GM12874 (cell line): Measurements from ENCODE around the gene DOCK3.

Source experiments
- TF ChIP-seq, protein P1 (sequence below): IDR thresholded peaks from 2 replicates; pipeline ENCODE4 v1.5.1; 2011; ENCODE audit warnings: low read depth, mild to moderate bottlenecking, control low read depth, low read length, moderate library complexity; ENCODE audit not compliant: insufficient read depth

The DOCK3 gene

DNA sequence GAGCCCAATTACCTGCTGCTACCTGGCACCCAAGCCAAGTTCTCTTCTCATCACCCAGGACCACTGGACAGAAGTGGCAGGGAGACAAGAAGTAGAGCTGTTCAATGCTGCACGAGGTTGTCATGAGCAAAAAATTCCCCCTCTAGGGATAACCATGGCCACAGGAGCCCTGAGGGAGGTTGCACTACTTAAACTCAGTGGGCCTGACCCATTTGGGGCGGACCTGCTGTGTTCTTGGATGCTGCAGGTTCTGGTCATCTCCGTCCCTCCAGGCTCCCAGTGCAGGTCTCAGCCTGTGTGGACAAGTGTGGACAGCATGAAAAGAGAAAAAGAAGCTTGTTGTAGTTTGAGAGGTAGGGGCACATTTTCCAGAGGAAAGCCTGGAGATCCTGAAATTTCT is 684.3 kb downstream of the DOCK3 start:
- TF ChIP-seq, protein P1, sequence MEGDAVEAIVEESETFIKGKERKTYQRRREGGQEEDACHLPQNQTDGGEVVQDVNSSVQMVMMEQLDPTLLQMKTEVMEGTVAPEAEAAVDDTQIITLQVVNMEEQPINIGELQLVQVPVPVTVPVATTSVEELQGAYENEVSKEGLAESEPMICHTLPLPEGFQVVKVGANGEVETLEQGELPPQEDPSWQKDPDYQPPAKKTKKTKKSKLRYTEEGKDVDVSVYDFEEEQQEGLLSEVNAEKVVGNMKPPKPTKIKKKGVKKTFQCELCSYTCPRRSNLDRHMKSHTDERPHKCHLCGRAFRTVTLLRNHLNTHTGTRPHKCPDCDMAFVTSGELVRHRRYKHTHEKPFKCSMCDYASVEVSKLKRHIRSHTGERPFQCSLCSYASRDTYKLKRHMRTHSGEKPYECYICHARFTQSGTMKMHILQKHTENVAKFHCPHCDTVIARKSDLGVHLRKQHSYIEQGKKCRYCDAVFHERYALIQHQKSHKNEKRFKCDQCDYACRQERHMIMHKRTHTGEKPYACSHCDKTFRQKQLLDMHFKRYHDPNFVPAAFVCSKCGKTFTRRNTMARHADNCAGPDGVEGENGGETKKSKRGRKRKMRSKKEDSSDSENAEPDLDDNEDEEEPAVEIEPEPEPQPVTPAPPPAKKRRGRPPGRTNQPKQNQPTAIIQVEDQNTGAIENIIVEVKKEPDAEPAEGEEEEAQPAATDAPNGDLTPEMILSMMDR = no peak

DNA sequence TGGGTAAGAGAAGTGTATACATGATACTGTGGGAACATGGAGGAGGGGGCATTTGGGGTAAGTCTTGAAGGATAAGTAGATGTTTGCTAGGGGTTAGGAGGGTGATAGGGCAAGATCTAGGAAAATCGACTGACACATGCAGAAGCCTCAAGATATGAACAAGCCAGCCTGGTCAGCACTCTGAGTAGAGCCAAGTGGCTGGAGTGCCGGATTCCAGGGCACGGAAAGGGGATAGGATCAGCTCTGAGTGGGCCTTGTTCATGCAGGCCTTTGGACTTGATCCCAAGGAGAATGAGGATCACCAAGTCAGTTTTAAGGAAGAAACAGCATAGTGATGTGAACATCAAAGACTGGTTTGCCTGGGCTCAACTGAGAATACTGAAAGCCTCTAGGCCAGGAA is 686.1 kb downstream of the DOCK3 start:
- TF ChIP-seq, protein P1 = no peak

DNA sequence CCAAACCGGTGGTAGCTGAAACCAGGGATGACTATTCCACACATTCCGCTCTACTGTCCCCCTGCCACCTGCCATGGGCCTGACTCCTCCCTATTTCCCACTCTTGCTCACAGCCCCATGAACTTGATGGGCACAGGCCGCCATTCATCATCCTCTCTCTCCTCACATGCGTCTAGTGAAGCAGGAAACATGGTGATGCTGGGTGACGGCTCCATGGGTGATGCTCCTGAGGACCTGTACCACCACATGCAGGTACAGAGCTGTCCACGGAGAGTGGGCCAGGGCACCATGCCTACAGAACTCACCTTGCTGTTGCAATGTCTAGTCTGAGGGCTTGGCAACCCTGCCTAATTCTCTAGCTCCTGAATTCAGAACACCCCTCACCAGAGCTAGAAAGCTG is 687.0 kb downstream of the DOCK3 start:
- TF ChIP-seq, protein P1 = no peak

DNA sequence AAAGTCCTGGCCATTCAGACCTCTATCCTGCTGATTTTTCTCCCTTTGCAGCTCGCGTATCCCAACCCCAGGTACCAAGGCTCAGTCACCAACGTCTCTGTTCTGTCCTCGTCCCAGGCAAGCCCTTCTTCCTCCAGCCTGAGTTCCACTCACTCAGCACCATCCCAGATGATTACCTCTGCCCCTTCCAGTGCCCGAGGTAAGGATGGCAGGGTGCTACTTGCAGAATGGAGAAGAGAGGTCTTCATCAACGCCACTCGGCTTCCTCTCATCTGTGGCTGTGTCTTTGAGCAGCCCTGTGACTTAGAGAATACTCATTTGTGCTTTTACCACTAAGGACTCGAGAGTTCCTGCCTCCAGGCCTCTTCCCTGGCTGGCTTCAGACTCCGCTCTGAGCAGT is 687.7 kb downstream of the DOCK3 start:
- TF ChIP-seq, protein P1 = no peak

DNA sequence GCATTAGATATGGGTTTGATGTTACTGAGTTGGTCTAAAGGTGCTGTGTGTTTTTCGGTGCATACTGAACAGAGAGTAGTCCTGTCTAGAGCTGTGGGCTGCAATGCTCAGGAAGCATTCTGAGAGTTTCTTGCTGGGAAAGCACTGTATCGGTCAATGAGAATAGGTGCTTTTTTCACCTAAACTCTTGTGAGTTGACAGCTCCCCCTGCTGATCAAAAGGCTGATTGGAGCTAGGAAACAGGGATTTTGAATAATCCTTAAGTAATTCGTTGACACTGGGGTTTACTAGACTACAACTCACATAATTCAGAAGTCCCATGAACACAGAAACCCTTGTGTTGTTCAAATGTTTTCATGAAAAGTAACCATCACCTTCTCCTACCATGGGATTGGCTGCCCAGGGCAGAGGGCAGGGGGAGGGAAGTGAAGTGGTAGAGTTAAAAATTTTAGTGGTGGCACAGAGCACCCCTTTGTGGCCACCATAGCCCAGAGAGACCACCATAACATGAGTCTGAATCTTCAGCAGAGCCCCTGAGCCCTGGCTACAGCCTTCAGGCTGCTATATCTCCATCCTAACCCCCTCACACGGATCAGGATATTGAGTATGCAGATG is 697.3 kb downstream of the DOCK3 start:
- TF ChIP-seq, protein P1 = peak; percentile 51

DNA sequence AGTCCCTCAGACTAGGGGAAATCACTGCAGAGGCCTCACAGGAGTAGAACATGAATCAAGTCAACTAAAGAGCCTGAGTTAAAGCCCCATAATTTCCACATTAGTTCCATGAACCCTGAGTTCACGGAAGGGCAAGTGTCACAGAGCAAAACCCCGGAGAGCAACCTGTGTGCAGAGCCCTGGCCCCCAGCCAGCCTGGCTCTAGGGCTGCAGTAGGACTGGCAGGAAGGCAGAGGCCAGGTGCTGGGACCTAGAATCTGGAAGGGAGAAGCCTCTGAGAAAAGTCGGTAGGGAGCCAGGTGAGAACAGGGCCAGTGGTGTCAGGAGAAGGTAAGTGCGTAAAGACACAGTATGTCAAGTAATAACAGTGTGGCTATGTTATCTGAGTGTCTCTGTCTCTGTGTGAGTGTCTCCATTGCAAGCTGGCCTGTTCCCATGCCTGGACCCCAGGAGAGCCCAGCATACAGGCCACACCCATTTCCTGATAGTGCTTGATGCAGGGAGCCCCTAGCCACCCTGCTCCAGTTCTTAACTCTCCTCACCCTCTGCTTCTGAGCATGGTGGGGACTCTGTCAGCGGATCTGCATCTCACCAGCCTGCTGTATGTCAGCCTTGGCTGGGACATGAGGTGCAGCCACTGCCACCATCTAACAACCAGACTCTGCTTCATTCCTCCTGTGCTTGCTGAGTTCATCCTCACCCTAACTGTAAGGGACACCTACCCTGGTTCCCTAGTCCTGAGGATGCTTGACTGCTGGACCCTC is 699.1 kb downstream of the DOCK3 start:
- TF ChIP-seq, protein P1 = no peak

DNA sequence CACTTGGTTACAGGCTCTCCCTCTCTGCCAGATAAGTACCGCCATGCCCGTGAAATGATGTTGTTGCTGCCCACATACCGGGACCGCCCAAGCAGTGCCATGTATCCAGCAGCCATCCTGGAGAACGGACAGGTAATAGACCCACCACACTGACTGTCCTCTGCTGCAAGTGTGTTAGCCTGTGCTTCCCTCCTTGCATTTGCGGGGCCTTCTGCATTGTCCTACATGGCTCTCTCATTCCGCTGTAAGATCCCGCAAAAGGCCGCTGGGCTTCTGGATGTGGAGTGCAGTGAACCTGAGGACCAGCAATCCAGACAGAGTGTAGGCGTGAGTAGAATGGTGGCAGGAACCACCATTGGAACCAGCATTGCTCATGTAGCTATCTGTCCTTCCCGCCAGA is 699.7 kb downstream of the DOCK3 start:
- TF ChIP-seq, protein P1 = no peak
